Thymus (tissue), 11 donors: ENCODE data around the gene PICK1. TPM values are rescaled to one million over a fixed set of nuclear protein-coding genes. Genes with fewer than 3 reads are reported as not detected.

Experiments used
- DNase-seq, 9 donors: peaks; one replicate each; pipeline ENCODE4 v3.0.0-alpha.2; 2013; ENCODE audit warnings: low spot score in 9 of 9, low read depth in 6 of 9, missing footprints in 1 of 9
- H3K27ac ChIP-seq, 2 donors: one replicate each; pipeline ENCODE4 v1.5.1; 2013; ENCODE audit warnings: control low read depth in 1 of 2, low read depth in 1 of 2, low read length in 1 of 2, mild to moderate bottlenecking in 1 of 2, moderate library complexity in 1 of 2
- H3K27me3 ChIP-seq, 2 donors: one replicate each; pipeline ENCODE4 v1.5.1; 2013; ENCODE audit warnings: low read length in 1 of 2; ENCODE audit not compliant: control insufficient read depth in 2 of 2, insufficient read depth in 1 of 2
- H3K36me3 ChIP-seq, 2 donors: one replicate each; pipeline ENCODE4 v1.5.1; 2013; ENCODE audit warnings: low read length in 1 of 2, mild to moderate bottlenecking in 1 of 2, moderate library complexity in 1 of 2; ENCODE audit not compliant: control insufficient read depth in 2 of 2, insufficient read depth in 2 of 2
- H3K4me1 ChIP-seq, 2 donors: one replicate each; pipeline ENCODE4 v1.5.1; 2013; ENCODE audit warnings: low read length in 2 of 2; ENCODE audit not compliant: control insufficient read depth in 2 of 2, insufficient read depth in 2 of 2
- H3K4me3 ChIP-seq, 2 donors: one replicate each; pipeline ENCODE4 v1.5.1; 2013; ENCODE audit warnings: low read length in 2 of 2, control low read depth in 1 of 2, mild to moderate bottlenecking in 1 of 2
- H3K9me3 ChIP-seq, 2 donors: one replicate each; pipeline ENCODE4 v1.5.1; 2013; ENCODE audit warnings: low read length in 1 of 2, mild to moderate bottlenecking in 1 of 2; ENCODE audit not compliant: control insufficient read depth in 2 of 2, insufficient read depth in 1 of 2
- WGBS: extraction: QIAGEN DNeasy Blood & Tissue Kit; methylation state at CpG from one replicate; pipeline ENCODE4 v1.1.7; 2013; 5-methylcytosine and 5-hydroxymethylcytosine counted together
- polyA plus RNA-seq: library from polyadenylated mRNA; stranded (reverse); fragments of 200-250 nt; gene quantifications from one replicate; pipeline ENCODE4 v1.2.3, GENCODE V29; 2013
- total RNA-seq: library from RNA; stranded (reverse); fragments of 120-200 nt; gene quantifications from one replicate; pipeline ENCODE4 v1.2.4, GENCODE V29; 2013
- donor health status: healthy.

The PICK1 gene
- total and polyA plus RNA-seq, 2 donors = 11.2 to 24.1 TPM

- 97% methylated on average over 15 of the region's 15 CpGs for WGBS
- Histone ChIP-seq H3K27ac (no peak overlapping the region), H3K36me3 (no peaks in the 10 kb centered on the region), H3K4me1 (no peaks in the 10 kb centered on the region), H3K4me3 (no peak overlapping the region), H3K27me3 (peaks cover 0 to 9% of the 10 kb centered on the region in 2 donors), H3K9me3 (no peaks in the 10 kb centered on the region)
- DNase-seq = no peak
Measured at GRCh38 chr22:38097058-38097457, 39.9 kb downstream of the PICK1 start.

- H3K4me1 ChIP-seq = no peaks in the 10 kb centered on the region
- H3K27ac ChIP-seq = no peak overlapping the region
- H3K27me3 ChIP-seq = peaks cover 0 to 9% of the 10 kb centered on the region in 2 donors
- H3K9me3 ChIP-seq = no peaks in the 10 kb centered on the region
- WGBS = 92% methylated on average over 31 of the region's 32 CpGs
- DNase-seq = no peak
- no peaks in the 10 kb centered on the region for H3K36me3 ChIP-seq
- H3K4me3 ChIP-seq = no peak overlapping the region
Measured at GRCh38 chr22:38097557-38098409, 40.6 kb downstream of the PICK1 start.

- WGBS = 93% methylated on average over 9 of the region's 9 CpGs
- DNase-seq = no peak
- H3K4me3 ChIP-seq = no peak overlapping the region
- no peak overlapping the region for H3K27ac ChIP-seq
- H3K4me1 ChIP-seq = no peaks in the 10 kb centered on the region
- no peaks in the 10 kb centered on the region for H3K36me3 ChIP-seq
- H3K9me3 ChIP-seq = no peaks in the 10 kb centered on the region
- peaks cover 0 to 9% of the 10 kb centered on the region in 2 donors for H3K27me3 ChIP-seq
Measured at GRCh38 chr22:38098410-38099249, 41.4 kb downstream of the PICK1 start.

GRCh38 chr22:38103641-38104040 is 46.4 kb downstream of the PICK1 start:
- no peaks in the 10 kb centered on the region for H3K4me1 ChIP-seq
- H3K27me3 ChIP-seq = no peaks in the 10 kb centered on the region
- no peak overlapping the region for H3K4me3 ChIP-seq
- peaks cover 0 to 4% of the 10 kb centered on the region in 2 donors for H3K36me3 ChIP-seq
- H3K27ac ChIP-seq = no peak overlapping the region
- no peaks in the 10 kb centered on the region for H3K9me3 ChIP-seq
- no peak for DNase-seq
- WGBS = 90% methylated on average over 8 of the region's 8 CpGs

- H3K36me3 ChIP-seq = peaks cover 0 to 6% of the 10 kb centered on the region in 2 donors
- no peaks in the 10 kb centered on the region for H3K9me3 ChIP-seq
- no peak for DNase-seq
- no peaks in the 10 kb centered on the region for H3K27me3 ChIP-seq
- no peak overlapping the region for H3K27ac ChIP-seq
- H3K4me1 ChIP-seq = no peaks in the 10 kb centered on the region
- no peak overlapping the region for H3K4me3 ChIP-seq
- WGBS = 95% methylated on average over 6 of the region's 6 CpGs
Measured at GRCh38 chr22:38104084-38104483, 46.9 kb downstream of the PICK1 start.

- Histone ChIP-seq H3K9me3 (no peaks in the 10 kb centered on the region), H3K4me3 (no peak overlapping the region), H3K27ac (no peak overlapping the region), H3K4me1 (no peaks in the 10 kb centered on the region), H3K27me3 (no peaks in the 10 kb centered on the region), H3K36me3 (peaks cover 0 to 11% of the 10 kb centered on the region in 2 donors)
- no peak for DNase-seq
- WGBS = 92% methylated on average over 17 of the region's 17 CpGs
Measured at GRCh38 chr22:38106814-38107578, 49.8 kb downstream of the PICK1 start.

- Histone ChIP-seq H3K36me3 (peaks cover 0 to 19% of the 10 kb centered on the region in 2 donors), H3K9me3 (no peaks in the 10 kb centered on the region), H3K4me1 (no peaks in the 10 kb centered on the region), H3K27ac (no peak overlapping the region), H3K27me3 (no peaks in the 10 kb centered on the region), H3K4me3 (no peak overlapping the region)
- no peak for DNase-seq
- 98% methylated on average over 17 of the region's 17 CpGs for WGBS
Measured at GRCh38 chr22:38107692-38108515, 50.7 kb downstream of the PICK1 start.

GRCh38 chr22:38108561-38109319 is 51.5 kb downstream of the PICK1 start:
- H3K36me3 ChIP-seq = peaks cover 6 to 26% of the 10 kb centered on the region in 2 donors
- no peaks in the 10 kb centered on the region for H3K9me3 ChIP-seq
- no peaks in the 10 kb centered on the region for H3K27me3 ChIP-seq
- 99% methylated on average over 15 of the region's 15 CpGs for WGBS
- H3K27ac ChIP-seq = no peak overlapping the region
- DNase-seq = no peak
- H3K4me3 ChIP-seq = no peak overlapping the region
- no peaks in the 10 kb centered on the region for H3K4me1 ChIP-seq
